Measurements from ENCODE around the gene ACER1. TPM values are rescaled to one million over a fixed set of nuclear protein-coding genes. Genes with fewer than 3 reads are reported as not detected.

ACER1 gene
- total RNA-seq, 1 donor from 2014 or later: not detected

DNA sequence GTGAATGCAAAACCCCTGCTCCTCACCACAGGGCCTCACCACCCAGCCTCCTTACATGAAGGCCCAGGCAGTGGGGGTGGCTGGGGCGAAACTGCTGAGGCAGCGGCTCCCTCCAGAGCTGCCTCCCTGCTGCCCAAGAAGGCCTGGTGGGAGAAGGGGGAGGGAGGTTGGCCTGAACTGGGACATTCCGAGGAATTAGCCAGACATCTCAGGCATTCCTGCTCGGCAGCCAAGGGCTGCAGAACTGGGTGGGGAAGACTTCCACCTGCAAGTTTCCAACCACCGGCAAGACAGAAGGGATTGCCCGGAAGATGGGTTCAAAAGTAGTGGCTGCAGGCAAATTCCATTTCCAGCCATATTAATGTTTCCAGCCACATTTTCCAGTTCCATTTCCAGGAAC lies 44.6 kb upstream of the ACER1 start:
- H3K4me1 ChIP-seq: peaks cover 14% of the 10 kb centered on the region
- intact Hi-C loops (cut with micrococcal nuclease): no loop called here

DNA sequence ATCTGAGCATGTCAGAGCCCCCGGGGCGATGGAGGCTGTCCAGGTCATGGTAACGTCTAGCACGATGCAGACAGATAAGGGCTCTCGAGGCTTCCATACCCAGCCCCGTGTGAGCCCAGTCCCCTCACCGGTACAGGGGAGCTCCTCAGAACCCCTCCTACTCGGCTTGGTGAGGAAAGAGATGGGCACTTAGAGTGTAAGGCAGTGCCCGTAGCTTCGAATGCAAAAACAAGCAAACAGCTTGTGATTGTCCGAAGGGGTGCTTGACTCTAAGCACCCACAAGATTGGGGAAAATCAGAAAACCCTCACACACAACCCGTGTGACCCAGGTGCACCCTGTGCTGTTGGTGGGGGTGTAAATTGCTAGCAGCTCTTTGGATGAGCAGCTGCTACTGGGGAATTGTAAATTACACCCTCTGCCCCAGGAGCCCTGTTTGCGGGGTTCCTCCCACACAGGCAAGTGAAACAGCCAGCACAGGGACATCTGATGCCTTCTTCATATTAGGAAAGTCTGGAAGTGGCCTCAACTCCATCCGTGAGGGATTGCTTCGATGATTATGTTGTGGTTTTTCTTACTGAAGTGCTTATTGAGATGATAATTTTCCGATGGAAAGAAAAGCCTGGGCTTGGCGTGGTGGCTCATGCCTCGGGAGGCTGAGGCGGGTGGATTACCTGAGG lies 43.2 kb upstream of the ACER1 start:
- H3K36me3 ChIP-seq: peaks cover 44% of the 10 kb centered on the region
- no peak overlapping the region for H3K4me3 ChIP-seq
- H3K27me3 ChIP-seq (ENCODE audit: low read depth): no peaks in the 10 kb centered on the region
- peaks cover 7% of the 10 kb centered on the region for H3K9me3 ChIP-seq (replicated peaks)
- no peak for DNase-seq
- TF ChIP-seq, protein P1, sequence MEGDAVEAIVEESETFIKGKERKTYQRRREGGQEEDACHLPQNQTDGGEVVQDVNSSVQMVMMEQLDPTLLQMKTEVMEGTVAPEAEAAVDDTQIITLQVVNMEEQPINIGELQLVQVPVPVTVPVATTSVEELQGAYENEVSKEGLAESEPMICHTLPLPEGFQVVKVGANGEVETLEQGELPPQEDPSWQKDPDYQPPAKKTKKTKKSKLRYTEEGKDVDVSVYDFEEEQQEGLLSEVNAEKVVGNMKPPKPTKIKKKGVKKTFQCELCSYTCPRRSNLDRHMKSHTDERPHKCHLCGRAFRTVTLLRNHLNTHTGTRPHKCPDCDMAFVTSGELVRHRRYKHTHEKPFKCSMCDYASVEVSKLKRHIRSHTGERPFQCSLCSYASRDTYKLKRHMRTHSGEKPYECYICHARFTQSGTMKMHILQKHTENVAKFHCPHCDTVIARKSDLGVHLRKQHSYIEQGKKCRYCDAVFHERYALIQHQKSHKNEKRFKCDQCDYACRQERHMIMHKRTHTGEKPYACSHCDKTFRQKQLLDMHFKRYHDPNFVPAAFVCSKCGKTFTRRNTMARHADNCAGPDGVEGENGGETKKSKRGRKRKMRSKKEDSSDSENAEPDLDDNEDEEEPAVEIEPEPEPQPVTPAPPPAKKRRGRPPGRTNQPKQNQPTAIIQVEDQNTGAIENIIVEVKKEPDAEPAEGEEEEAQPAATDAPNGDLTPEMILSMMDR (IDR thresholded peaks at IDR 0.05; ENCODE audit: borderline replicate concordance): no peak
- intact Hi-C loops (cut with micrococcal nuclease): no loop called here
- no peak overlapping the region for H3K27ac ChIP-seq (replicated peaks)
- peaks cover 22% of the 10 kb centered on the region for H3K4me1 ChIP-seq

More for the DNA sequence above, 44.6 kb upstream of the ACER1 start:
- no peaks in the 10 kb centered on the region for H3K27me3 ChIP-seq (ENCODE audit: low read depth)
- H3K4me3 ChIP-seq: no peak overlapping the region
- TF ChIP-seq, protein P1 (IDR thresholded peaks at IDR 0.05; ENCODE audit: borderline replicate concordance): no peak
- peaks cover 7% of the 10 kb centered on the region for H3K9me3 ChIP-seq (replicated peaks)
- H3K36me3 ChIP-seq: peaks cover 58% of the 10 kb centered on the region
- no peak for DNase-seq
- no peak overlapping the region for H3K27ac ChIP-seq (replicated peaks)

DNA sequence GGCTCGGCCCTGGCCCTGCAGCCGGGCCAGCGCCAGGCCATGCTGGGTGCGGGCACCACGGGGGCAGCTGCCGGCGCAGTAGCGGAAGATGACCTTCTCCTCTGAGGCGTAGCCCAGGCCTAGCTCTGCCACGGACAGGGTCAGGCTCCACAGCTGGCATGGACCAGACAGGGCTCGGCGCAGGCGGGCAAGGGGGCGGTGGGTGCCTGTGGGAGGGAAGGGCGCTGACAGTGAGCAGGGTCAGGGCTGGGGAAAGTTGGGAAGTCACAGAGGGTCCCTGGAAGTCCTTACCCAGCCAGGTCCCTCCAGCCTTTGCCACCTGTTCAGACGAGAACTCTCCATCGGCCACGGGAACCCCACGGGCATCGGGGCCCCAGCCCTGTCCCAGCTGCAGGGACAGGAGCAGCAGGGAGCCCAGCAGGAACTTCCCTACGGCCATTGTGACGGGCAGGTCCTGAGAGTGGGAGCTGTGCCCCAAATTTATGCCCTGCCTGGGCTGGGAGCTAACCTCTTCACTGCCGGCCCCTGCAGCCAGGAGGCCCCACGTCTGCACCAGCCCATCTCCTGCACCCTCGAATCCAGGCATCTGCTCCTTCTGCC lies 42.1 kb upstream of the ACER1 start, which contains the start of gene PSPN:
PSPN (minus strand) TSS at position 523 of the 600 bp plus-strand sequence; CDS start at position 439, 84 bp downstream.
- H3K9me3 ChIP-seq (replicated peaks): peaks cover 7% of the 10 kb centered on the region
- H3K27ac ChIP-seq (replicated peaks): no peak within 1 kb of the TSS
- intact Hi-C loops (cut with micrococcal nuclease): no loop called here
- H3K4me1 ChIP-seq: peaks cover 22% of the 10 kb centered on the region
- DNase-seq: no peak
- TF ChIP-seq, protein P1 (IDR thresholded peaks at IDR 0.05; ENCODE audit: borderline replicate concordance): no peak
- peaks cover 32% of the 10 kb centered on the region for H3K36me3 ChIP-seq
- H3K27me3 ChIP-seq (ENCODE audit: low read depth): no peaks in the 10 kb centered on the region
- no peak within 1 kb of the TSS for H3K4me3 ChIP-seq

DNA sequence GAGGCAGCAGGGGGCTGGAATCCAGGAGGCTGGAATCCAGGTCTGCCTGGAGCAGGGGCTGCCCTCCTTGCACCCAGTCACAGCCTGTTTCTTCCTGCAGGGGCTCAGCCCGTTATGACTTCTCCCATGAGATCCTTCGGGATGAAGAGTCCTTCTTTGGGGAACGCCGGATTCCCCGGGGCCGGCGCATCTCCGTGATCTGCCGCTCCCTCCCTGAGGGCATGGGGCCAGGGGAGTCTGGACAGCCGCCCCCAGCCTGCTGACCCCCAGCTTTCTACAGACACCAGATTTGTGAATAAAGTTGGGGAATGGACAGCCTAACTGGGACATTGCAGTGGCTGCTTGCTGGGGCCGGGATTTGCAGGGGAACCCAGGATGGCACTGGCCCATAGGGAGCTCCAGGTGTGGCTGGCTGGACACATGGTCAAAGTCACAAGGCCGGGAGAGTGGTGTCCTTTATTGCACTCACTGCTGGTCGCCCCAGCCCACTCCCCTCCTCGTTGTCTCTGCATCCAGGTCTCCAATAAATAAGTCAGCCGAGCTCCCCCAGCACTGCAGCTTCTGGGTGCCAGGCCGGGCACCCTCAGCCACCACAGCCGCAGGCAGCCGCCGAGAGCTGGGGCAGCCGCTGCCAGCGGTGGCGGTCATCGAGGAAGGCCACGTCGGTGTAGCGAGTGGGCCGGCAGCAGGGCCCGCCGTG lies 41.4 kb upstream of the ACER1 start:
- H3K9me3 ChIP-seq (replicated peaks): peaks cover 3% of the 10 kb centered on the region
- TF ChIP-seq, protein P1 (IDR thresholded peaks at IDR 0.05; ENCODE audit: borderline replicate concordance): no peak
- DNase-seq: no peak
- intact Hi-C loops (cut with micrococcal nuclease): no loop called here
- no peak overlapping the region for H3K27ac ChIP-seq (replicated peaks)
- peaks cover 22% of the 10 kb centered on the region for H3K4me1 ChIP-seq
- no peak overlapping the region for H3K4me3 ChIP-seq
- no peaks in the 10 kb centered on the region for H3K27me3 ChIP-seq (ENCODE audit: low read depth)
- peaks cover 26% of the 10 kb centered on the region for H3K36me3 ChIP-seq

DNA sequence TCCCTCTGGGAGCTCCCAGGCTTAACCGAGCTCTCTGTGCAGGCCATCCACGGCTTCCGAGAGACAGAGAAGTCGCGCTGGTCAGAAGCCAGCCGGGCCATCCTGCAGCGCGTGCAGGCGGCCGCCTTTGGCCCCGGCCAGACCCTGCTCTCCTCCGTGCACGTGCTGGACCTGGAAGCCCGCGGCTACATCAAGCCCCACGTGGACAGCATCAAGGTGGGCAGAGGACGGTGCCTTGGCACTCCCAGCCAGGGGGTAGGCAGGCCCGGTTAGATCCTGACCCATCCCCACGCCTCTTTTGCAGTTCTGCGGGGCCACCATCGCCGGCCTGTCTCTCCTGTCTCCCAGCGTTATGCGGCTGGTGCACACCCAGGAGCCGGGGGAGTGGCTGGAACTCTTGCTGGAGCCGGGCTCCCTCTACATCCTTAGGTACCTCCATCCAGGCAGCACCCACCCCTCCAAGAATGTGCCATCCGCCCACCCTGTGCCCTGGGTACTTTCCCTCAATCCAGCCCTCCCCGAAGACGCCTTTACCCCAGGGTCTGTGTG lies 40.8 kb upstream of the ACER1 start:
- no peaks in the 10 kb centered on the region for H3K27me3 ChIP-seq (ENCODE audit: low read depth)
- intact Hi-C loops (cut with micrococcal nuclease): no loop called here
- H3K36me3 ChIP-seq: peaks cover 20% of the 10 kb centered on the region
- H3K4me3 ChIP-seq: peak overlapping the region; percentile 99
- TF ChIP-seq, protein P1 (IDR thresholded peaks at IDR 0.05; ENCODE audit: borderline replicate concordance): no peak
- no peaks in the 10 kb centered on the region for H3K9me3 ChIP-seq (replicated peaks)
- peaks cover 22% of the 10 kb centered on the region for H3K4me1 ChIP-seq
- peak overlapping the region; percentile 100 for H3K27ac ChIP-seq (replicated peaks)
- DNase-seq: no peak

Measured in left ventricle myocardium inferior (tissue), 1 donor.